Measurements from ENCODE around the gene CHTF18.
"Not testable (repeated sequence)": the region's sequence is repeated elsewhere in the genome, so short reads cannot be mapped to it uniquely, and the experiment has no call there.

The CHTF18 gene

DNA sequence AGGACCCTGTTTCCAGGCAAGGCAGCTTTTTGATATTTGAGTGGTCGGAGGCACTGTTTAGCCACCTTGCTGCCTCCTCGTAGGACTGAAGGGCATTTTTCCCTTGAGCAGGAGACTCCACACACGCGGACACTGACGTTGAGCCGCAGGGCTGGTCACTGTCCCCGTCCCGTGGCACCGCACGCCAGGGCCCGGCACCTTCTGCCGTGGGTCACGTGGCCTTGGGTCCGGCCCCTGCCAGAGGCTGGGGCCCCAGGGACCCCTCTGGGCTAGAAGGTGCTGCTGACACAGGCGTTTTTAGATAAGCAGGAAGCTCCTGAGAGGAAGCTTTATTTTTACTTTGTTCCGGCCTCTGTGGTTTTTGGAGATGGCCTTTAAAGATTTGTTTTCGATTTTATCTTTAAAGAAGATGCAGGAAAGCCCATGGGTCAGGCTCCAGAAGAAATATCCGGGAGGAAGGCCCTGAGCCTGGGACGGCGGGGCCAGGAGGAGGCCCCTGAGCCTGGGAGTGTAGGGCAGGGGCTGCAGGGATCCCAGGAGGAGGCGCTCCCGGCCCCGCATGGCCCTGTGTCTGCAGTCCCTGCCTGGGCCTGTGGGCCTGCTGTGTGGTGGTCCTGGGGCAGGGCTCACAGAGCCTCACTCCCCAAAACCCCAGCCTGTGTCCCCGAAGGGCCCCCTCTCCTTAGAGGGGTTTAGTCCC lies 42.6 kb downstream of the CHTF18 start:
- no peak for DNase-seq (ENCODE audit: low spot score)

DNA sequence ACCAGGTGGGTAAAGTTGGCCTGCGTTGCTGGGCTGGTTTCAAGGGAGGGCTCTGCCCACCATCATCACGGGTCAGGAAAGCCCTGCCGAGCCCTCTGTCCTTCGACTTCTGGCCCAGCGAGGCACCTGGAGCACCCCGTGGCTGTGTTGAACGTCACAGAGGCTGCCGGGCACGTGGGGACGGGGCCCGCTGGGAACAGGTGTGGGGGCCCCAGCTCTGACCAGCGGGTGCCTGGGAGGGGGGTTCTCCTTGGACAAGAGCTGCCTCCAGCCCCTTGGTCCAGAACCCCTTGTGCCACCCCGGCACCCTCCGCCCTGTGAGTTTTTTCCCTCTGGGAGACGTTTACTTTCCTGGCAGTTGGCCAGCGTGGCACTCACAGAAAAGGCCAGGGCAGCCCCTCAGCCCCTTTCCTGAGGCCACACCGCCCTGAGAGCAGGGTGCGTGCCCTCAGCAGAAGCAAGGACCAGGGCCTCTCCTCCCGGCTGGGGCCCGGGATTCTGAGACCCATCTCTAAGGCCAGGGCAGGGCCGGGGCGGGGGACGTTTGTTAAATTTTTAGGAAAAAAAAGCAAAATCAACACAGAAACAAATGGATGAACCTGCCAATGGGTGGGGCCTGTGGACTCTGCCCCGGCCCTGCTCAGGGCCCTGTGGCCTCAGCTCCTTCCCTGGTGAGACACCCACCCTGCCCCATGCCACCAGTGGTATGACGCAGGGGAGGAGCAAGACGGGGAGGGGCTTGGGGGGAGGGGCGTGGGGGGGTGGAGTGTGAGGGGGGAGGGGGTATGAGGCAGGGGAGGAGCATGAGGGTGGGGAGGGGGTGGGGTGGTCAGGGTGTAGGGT lies 43.4 kb downstream of the CHTF18 start:
- no peak for DNase-seq (ENCODE audit: low spot score)

DNA sequence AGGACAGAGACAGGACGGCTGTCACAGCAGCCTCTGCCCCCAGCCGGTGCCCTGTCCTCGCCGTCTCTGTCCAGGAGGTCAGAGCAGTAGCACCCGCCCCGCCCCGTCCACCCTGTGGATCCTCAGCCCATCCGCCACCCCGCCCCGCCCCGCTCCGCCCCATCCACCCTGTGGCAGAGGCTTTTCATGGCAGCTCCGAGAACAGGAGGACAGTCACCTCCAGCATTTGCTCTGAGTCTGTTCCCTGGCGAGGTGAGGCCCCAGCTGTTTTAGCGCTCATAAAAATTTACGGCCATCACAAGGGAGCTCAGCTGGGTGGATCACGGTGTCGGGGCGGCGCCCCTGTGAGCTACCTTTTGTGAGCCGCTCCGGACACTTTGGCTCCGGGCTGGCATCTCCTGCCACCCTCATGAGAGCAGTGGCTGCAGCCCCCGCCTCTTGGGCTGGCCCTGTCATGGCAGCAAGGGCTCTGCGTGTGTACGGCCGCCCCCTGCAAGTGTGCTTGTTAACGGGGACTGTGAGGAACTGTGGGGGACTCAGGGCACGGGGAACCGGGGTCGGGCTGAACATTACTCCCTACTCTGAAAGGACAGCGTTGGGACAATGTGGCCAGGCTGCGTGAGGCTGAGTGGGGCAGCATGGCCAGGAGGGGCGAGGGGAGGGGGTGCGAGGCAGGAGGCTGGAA lies 44.4 kb downstream of the CHTF18 start:
- DNase-seq (ENCODE audit: low spot score), result peak; percentile 34

DNA sequence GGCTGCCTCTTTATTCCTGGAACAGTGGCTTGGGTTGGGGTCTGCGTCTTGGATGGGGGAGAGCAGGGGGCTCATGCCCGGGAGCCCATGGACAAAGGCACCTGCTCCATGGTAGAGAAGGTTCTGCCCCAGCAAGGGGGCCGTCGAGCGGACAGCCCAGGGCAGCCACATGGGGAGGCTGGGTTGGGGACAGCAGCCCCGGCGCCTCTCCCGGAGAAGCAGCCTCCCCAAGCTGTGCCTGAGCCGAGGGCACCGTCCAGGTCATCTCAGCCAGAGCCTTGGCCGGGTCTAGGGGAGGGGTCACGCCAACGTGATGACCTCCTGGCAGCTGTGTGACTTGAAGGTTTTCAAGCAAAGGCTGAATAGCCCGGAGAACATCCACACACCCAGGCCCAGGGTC lies 45.0 kb downstream of the CHTF18 start:
- no peak for DNase-seq (ENCODE audit: low spot score)

DNA sequence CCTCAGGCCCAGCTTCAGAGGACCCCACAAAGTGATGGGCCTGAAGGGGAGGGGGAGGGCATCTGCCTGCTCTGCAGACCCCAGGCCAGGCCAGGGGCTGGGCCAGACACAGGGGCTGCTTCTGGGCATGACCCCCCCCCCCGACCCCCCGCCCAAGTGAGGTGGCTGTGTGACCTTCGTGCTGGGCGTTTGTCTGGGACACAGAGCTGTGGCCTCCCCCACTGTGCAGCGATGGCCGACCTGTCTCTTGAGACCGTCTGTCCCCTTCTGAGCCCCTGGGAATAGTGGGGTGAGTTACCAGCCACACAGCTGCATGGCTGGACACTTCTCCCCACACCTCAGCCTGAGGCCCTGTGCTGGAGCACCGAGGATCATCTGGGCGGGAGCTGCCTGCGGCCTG lies 47.0 kb downstream of the CHTF18 start:
- DNase-seq (ENCODE audit: low spot score), result no peak

DNA sequence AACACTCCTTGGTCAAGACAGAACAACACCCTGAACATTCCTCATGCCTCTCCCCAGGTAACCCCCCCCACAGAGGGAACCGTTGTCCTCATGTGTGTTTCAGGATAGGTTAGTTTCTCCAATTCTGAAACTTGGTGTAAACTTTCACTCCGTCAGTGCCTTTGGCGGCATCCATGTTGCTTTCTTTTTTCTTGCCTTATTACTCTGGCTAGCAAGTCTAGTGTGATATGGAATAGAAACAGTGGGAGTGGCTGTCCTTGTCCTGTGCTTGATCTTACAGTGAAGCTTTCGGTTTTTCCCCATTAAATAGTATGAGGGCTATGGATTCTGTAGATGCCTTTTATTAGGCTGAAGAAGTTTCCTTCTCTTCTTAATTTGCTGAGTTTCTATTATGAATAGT lies 47.8 kb downstream of the CHTF18 start:
- no peak for DNase-seq (ENCODE audit: low spot score)

DNA sequence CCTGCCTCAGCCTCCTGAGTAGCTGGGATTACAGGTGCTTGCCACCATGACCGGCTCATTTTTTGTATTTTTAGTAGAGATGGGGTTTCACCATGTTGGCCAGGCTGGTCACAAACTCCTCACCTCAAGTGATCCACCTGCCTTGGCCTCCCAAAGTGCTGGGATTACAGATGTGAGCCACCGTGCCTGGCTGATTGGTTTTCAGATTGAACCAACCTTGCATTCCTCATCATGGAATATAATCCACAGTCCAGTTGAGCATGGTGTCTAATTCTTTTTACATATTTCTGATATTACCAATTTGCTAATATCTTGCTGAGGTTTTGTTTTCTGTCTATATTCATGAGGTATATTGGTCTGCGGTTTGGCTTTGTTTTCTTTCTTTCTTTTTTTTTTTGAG lies 48.4 kb downstream of the CHTF18 start:
- not testable (repeated sequence) for DNase-seq (ENCODE audit: low spot score)

DNA sequence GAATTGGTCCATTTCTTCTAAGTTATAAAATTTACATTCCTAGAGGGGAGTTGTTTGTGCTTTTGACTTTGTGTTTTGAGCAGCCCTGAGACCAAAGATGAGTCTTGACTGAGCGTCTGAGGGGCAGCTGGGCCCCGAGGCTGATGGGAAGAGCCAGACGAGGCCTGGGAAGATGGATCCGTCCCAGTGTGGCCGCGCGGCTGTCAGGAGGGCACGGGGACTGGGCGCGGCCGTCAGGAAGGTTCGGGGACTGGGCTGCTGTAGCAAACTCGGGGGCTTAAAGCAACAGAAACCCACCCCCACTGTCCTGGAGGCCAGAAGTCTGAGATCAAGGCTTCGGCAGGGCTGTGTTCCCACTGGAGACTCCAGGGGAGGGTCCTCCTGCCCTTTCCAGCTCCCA lies 50.3 kb downstream of the CHTF18 start:
- DNase-seq (ENCODE audit: low spot score), result no peak

DNA sequence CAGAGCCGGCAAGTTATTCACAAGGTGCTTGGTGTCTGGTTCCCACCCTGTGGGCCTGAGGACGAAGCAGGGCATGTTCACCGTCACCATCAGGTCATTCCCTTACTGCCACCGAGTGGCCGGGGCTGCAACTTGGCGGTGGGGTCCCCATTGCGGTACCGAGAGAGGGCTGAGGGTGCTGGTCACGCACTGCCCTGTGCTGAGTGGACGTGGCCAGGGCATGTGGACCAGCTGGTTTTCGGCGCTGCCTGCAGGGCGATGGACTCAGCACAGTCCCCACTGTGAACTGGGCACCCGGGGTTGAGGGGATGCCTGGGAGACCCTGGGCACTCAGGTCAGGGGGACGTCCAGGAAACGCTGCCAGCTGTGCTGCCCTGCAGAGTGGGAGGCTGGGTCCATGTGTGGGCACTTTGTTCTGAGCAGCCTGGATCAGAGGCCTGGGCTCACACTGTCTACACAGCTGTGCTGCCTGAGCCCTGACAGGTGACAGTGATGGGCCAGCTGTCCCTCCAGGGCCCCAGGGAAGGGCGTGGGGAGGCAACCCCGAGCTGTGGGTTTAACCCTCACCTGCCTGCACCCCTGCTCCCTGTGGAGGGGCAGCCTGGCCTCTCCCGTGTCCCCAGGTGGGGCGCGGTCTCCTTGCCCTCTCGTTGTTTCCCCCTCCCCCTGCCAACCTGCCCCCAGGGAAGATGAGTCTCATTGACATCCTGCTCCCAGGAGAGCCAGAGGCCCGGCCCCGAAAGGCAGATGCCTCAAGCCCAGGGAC lies 51.4 kb downstream of the CHTF18 start:
- no peak for DNase-seq (ENCODE audit: low spot score)

DNA sequence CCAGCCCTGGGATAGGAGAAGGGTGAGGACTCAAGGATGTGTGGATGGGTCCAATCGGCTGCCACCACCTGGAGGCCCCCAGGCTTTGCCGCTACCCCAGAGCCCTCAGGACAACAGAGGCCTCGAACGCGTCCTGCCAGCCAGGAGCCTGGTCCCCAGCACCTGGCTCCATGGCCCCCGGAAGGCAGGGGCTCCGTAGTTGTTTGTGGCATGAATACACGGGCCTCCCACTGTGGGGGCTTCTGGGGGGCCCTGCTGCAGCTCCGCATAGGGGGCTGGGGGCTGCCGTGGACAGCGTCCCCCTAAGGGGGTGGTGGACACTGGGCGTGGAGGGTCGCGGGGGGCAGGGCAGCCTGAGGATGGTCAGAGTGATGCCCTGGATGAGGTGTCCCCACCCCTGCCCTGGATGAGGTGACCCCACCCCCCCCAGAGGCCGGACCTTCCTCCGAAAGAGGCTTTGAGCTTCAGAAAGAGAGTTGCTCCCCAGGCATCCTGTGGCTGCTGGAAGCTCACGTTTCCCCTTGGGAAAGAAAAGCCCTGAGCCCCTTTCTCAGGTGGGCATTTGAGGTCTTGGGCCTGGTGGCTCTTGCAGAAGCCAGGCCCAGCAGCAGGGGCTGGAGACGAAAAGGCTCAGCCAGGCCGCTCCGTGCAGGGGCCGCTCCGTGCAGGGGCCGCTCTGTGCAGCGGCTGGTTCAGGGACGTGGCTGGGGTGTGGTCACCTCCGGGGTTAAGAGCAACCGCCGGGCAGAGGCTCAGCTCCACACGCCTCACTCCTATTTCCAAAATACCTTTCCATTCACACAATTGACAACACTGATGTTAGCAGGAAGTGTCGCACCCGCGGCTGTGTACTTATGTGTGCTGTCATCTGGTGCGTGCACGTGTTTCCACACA lies 52.4 kb downstream of the CHTF18 start:
- DNase-seq (ENCODE audit: low spot score), result peak; percentile 3

DNA sequence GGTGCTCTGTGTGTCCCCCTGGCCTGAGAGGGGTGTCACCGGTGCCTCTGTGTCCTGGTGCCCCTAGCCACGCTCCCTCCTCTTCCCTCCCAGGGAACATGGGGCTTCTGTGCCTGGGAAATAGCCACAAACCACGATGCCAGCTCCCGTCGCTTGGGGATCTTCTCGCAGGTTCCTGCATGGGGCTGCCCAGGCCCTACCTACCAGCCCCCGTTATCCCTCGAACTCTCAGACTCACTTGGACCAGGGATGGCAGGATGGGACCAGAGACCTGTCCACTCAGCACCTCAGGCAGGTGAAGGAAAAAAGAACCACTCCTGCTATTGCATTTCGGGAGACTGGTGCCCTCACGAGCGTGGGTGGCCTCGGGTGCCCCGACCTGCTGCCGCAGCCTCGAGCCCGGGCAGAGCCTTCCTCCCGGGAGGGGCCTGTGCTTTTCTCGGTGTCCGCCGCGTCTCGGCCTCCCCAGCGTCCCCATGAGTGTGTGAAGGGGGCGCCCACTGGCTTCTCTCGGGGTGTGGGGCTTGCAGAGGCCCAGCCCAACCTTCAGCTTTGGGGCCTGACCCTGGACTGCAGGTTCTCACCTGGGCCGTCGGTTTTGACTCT lies 53.1 kb downstream of the CHTF18 start:
- DNase-seq (ENCODE audit: low spot score), result no peak

DNA sequence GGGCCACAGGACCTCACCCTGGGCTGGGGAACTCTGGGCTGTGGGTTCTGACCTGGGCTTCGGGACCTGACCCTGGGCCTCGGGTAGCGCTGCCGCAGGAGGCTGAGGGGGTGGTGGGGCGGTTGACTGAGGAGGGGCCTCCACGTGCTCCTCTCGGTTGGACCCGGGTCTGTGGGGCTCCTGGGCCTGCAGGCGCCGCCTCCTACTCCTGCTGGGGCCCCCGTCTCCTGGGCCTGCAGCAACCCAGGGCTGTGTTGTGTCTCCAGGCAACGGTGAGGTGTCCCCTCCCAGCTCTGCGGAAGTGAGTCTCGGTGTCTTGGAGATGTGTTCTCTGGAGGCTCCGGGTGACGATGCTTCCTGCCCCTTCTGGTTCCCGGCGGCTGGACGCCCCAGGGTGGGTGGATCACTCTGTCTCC lies 53.6 kb downstream of the CHTF18 start:
- DNase-seq (ENCODE audit: low spot score), result no peak

DNA sequence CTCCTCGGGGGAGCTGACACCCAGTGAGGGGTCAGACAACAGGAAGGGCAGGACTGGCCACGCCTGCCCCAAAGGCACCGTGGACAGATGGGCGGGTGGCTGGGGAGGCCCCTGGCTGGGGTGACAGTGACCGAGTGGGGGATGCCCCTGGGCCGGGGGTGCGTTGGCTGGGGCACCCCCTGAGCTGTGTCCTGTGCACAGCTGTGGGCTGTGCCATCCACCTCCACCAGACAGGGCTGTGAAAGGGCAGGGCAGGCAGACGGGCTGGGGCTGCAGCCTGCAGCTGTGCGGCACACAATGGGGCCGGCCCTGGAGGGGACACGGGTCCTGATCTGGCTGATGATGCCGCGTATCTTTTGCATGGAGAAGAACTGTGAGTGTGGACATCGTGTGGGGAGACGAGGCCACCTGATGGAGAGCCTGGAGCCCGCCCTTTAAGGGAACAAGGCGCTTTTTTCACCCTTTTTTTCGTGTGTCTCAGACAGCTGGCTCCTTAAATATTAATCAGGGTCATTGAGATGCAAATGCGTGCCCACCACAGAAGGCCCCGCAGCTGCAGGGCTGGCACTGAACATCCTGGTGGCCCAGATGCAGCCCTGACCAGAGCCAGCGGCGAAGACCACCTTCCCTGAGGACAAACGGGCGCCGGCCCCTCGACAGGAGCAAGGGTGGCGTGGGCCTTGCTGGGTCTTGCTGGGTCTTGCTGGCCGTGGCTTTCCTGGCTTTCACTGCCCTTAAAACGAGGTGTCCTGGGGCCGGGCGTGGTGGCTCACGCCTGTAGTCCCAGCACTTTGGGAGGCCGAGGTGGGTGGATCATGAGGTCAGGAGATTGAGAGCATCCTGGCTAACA lies 54.5 kb downstream of the CHTF18 start:
- no peak for DNase-seq (ENCODE audit: low spot score)

DNA sequence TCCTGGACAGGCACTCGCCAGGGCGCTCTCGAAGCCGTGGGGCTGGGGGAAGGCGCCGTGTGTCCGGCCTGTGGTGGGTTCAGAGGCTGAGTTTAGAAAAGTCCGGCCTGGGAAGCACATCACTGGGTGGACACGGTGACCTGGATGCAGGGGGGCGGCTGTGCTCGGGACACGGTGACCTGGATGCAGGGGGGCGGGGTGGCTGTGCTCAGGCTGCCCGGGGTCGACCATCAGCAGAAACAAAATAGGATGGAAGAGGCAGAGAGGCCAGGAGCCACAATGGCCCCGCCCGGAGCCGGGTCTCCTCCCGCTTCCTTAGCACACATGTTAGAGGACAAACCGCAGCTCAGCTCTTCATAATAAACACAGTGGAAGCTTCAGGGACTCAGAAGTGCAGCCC lies 55.4 kb downstream of the CHTF18 start:
- no peak for DNase-seq (ENCODE audit: low spot score)

DNA sequence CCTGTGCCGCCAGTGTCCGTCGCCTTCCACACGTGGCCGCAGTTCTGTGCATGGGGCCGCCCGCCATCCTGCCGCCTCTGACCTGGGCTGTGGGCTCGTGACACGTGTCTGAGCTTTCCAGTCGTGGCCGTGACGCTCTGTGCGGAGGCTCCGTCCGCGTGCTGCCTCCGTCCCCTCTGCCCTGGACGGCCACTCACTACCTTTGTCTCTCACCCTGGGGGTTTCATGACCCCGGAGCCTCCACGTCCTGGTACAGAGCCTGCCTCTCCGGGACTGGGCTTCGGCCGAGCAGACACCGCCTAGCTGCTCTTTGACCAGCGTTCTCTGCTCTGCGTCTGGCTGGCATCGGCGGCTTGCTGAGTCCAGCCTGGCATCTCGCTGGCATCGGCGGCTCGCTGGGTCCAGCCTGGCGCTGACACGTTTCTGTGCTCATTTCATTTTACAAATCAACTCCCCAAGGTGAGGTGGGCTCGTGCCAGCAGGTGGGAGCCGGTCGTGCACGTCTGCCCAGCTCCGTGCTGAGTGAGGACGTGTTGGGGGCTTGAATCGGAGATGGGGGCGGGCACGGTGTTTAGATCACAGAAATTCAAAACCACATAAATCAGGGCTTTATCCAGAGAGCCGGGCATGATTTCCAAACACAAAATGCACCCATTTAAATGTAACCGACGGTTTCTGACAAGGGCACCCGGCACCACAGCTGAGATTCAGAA lies 56.4 kb downstream of the CHTF18 start:
- DNase-seq (ENCODE audit: low spot score), result no peak

DNA sequence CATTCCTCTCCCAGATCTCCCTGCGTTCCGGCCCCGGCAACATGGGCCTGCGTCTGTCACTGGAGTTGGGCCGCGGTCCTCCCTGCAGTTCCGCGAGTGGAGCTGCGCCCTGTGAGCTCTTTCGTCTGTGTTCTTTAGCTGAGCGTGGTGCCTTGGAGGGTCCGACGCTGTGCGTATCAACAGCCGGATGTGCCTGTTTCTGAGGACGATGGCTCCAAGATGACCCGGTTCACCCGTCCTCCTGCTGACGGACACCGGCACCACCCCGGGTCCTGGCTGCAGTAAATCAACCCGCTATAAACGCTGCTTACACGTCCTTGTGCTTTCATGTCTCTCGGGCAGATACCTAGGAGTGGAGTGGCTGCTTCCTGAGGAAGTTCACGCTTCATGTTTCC lies 56.9 kb downstream of the CHTF18 start:
- DNase-seq (ENCODE audit: low spot score), result no peak

DNA sequence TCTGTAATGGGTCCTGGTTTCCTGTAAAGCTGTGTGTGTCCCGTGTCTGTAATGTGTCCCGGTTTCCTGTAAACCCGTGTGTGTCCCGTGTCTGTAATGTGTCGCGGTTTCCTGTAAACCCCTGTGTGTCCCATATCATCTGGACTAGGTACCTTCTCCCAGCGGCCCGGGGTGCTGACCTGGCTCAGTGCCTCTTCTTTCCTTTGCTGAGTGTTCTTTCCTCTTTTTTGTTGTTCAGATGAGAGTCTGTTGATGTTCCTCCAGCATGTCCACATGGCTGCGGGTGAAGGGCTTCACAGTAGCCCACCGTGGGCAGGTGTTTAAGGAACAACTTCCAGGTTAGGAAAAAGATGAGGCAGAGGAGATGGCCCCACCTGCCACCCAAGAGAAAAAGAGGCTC lies 58.7 kb downstream of the CHTF18 start:
- no peak for DNase-seq (ENCODE audit: low spot score)
